GM12878 (cell line): ENCODE results near the gene ECHDC1. TPM values are rescaled to one million over a fixed set of nuclear protein-coding genes. Genes with fewer than 3 reads are reported as not detected.
A peak's percentile ranks its signal among the peaks of the same experiment; 100 is the strongest.

Source experiments
- ATAC-seq: fragments of 200-7000 bp; cut with Tn5 transposase; 3 replicates; pipeline ENCODE4 v1.9.1; 2020; ENCODE audit warnings: mild to moderate bottlenecking, moderate library complexity
- BruUV-seq: library from RNA; stranded (reverse); fragments of 400-500 nt; replicated peaks from 2 replicates; lab custom pipeline; 2021; lab: Mats Ljungman, UMichigan
- CTCF ChIA-PET: fragments of 300-600 bp; sonication (Branson Sonifier 250); formaldehyde crosslinking; extraction: SDS; loops from one replicate; lab custom pipeline; 2021; ENCODE audit warnings: inconsistent platforms; lab: Yijun Ruan, JAX
- POLR2A ChIA-PET: fragments of 350-600 bp; formaldehyde crosslinking; extraction: SDS; loops from one replicate; lab custom pipeline; 2021; ENCODE audit warnings: inconsistent platforms; lab: Charles Lee
- RAD21 ChIA-PET: fragments of 300-600 bp; sonication (Branson Sonifier 250); formaldehyde crosslinking; loops from one replicate; lab custom pipeline; 2023; ENCODE audit warnings: antibody characterized with exemption; ENCODE audit not compliant: unreplicated experiment; lab: Charles Lee
- SMC1A ChIA-PET: fragments of 300-600 bp; sonication (Branson Sonifier 250); formaldehyde crosslinking; loops from one replicate; lab custom pipeline; 2023; ENCODE audit not compliant: unreplicated experiment, uncharacterized antibody; lab: Charles Lee
- DNase-seq: peaks from one replicate; pipeline ENCODE4 v3.0.0-alpha.2; 2011; ENCODE audit warnings: low read depth, low spot score
- FAIRE-seq: peaks from 3 replicates; lab custom pipeline; 2011; peaks lifted over from hg19 to GRCh38; lab: Jason Lieb, UNC
- H2AFZ ChIP-seq: 2 replicates; pipeline ENCODE4 v1.6.0; 2011; ENCODE audit warnings: low read depth, low read length, control low read depth; ENCODE audit not compliant: control insufficient read depth
- H3K27ac ChIP-seq: 2 replicates; pipeline ENCODE4 v1.5.1; 2011; ENCODE audit warnings: control low read depth; ENCODE audit not compliant: control insufficient read depth, insufficient read depth
- H3K27me3 ChIP-seq, 2 experiments: replicated peaks in 1 of 2; 2 replicates each; pipeline versions ENCODE4 v1.6.0 to v1.6.1; 2011; ENCODE audit warnings: low read length in 1 of 2; ENCODE audit not compliant: control insufficient read depth in 2 of 2, insufficient read depth in 2 of 2
- H3K36me3 ChIP-seq, 2 experiments: 2 replicates each; pipeline ENCODE4 v1.5.1; 2011; ENCODE audit warnings: low read length in 1 of 2; ENCODE audit not compliant: control insufficient read depth in 2 of 2, insufficient read depth in 2 of 2
- H3K4me1 ChIP-seq: 2 replicates; pipeline ENCODE4 v1.6.1; 2011; ENCODE audit warnings: mild to moderate bottlenecking, low read length, moderate library complexity, mixed read lengths; ENCODE audit not compliant: control insufficient read depth, insufficient read depth
- H3K4me2 ChIP-seq: 2 replicates; pipeline ENCODE4 v1.6.0; 2011; ENCODE audit warnings: control low read depth; ENCODE audit not compliant: control insufficient read depth, insufficient read depth
- H3K4me3 ChIP-seq: fragments of 200-600 bp; sonication (generic); 2 replicates; pipeline ENCODE4 v1.5.1; 2016
- H3K79me2 ChIP-seq: 2 replicates; pipeline ENCODE4 v1.6.0; 2011; ENCODE audit warnings: low read length; ENCODE audit not compliant: control insufficient read depth, insufficient read depth
- H3K9ac ChIP-seq: 2 replicates; pipeline ENCODE4 v1.8.0; 2011; ENCODE audit warnings: low read length, control low read depth, mixed read lengths; ENCODE audit not compliant: control insufficient read depth, insufficient read depth
- H3K9me3 ChIP-seq: replicated peaks from 3 replicates; pipeline ENCODE4 v1.5.1; 2011; ENCODE audit warnings: mild to moderate bottlenecking, low read length; ENCODE audit not compliant: control insufficient read depth, insufficient read depth
- H4K20me1 ChIP-seq: 2 replicates; pipeline ENCODE4 v1.6.0; 2011; ENCODE audit not compliant: control insufficient read depth, insufficient read depth
- CREM ChIP-seq: IDR thresholded peaks from 2 replicates; pipeline ENCODE4 v1.6.1; 2014; ENCODE audit warnings: antibody characterized with exemption, low read depth
- CTCF ChIP-seq, 3 experiments: IDR thresholded peaks in 2 of 3; conservative IDR thresholded peaks in 1 of 3; 2 replicates each; pipeline ENCODE4 v1.5.1; 2011; ENCODE audit warnings: low read depth in 3 of 3, low read length in 3 of 3, mild to moderate bottlenecking in 3 of 3, control low read depth in 2 of 3, moderate library complexity in 2 of 3, inconsistent platforms in 1 of 3, mixed read lengths in 1 of 3; ENCODE audit not compliant: control insufficient read depth in 2 of 3, insufficient read depth in 1 of 3; ENCODE audit errors: extremely low read depth in 1 of 3
- KDM1A ChIP-seq: fragments of 200-600 bp; sonication (generic); IDR thresholded peaks from 2 replicates; pipeline ENCODE4 v1.6.1; 2016; ENCODE audit warnings: borderline replicate concordance
- MEF2A ChIP-seq: IDR thresholded peaks from 2 replicates; pipeline ENCODE4 v1.6.1; 2011; ENCODE audit warnings: low read depth, mild to moderate bottlenecking, low read length, moderate library complexity; ENCODE audit not compliant: insufficient read depth
- MLLT1 ChIP-seq: fragments of 450-650 bp; IDR thresholded peaks from 2 replicates; pipeline ENCODE4 v1.6.1; 2016; ENCODE audit warnings: mild to moderate bottlenecking
- POLR2AphosphoS5 ChIP-seq: IDR thresholded peaks from 2 replicates; pipeline ENCODE4 v1.6.1; 2011; ENCODE audit warnings: mild to moderate bottlenecking, low read length, inconsistent platforms
- RAD21 ChIP-seq: IDR thresholded peaks from 2 replicates; pipeline ENCODE4 v1.6.1; 2011; ENCODE audit warnings: mild to moderate bottlenecking, low read depth, low read length, moderate library complexity; ENCODE audit not compliant: insufficient read depth
- WGBS: methylation state at CpG from one replicate; pipeline ENCODE4 v1.1.6; 2016; ENCODE audit warnings: low lambda C conversion rate; ENCODE audit not compliant: insufficient replicate concordance, insufficient coverage; ENCODE audit errors: missing lambda C conversion rate; 5-methylcytosine and 5-hydroxymethylcytosine counted together
- in situ Hi-C: fragments of 300-500 bp; cut with MboI; formaldehyde crosslinking; loops from 9 replicates; pipeline ENCODE4 v1.14.3; 2018; ENCODE audit warnings: mixed read lengths
- intact Hi-C: fragments of 100-400 bp; cut with micrococcal nuclease; formaldehyde crosslinking; loops from one replicate; pipeline ENCODE4 v1.14.2; 2022; ENCODE audit not compliant: unreplicated experiment
- polyA plus RNA-seq, 11 experiments: library from polyadenylated mRNA; depleted of rRNA in 4 of 11; unstranded in 6 of 11; stranded (reverse) in 5 of 11; fragments of >200 nt; fragmentation: Nextera tagmentation in 4 of 11; fragmentation: Illumina TruSeq in 1 of 11; extraction: Ambion mirVana in 4 of 11; extraction: Trizol in 1 of 11; gene quantifications; 1 replicate in 1 of 11; 2 replicates in 10 of 11; pipeline versions ENCODE4 v1.2.1 to v1.2.3, GENCODE V29; 2011 to 2016; ENCODE audit warnings: inconsistent platforms in 2 of 11, missing spikeins in 2 of 11, low read depth in 1 of 11
- total RNA-seq, 4 experiments: library from RNA; depleted of rRNA in 3 of 4; stranded (reverse); fragments of >200 nt in 3 of 4; fragmentation: Illumina TruSeq in 1 of 4; extraction: Trizol in 1 of 4; gene quantifications; 2 replicates each; pipeline versions ENCODE4 v1.2.1 to v1.2.3, GENCODE V29; 2013 to 2021

ECHDC1 gene
- total and polyA plus RNA-seq, 10 of the 15 experiments (the other 5 are each of a cell fraction or from before 2014, with no cell fraction given) = 46.2 to 111 (median 70.7) TPM

DNA sequence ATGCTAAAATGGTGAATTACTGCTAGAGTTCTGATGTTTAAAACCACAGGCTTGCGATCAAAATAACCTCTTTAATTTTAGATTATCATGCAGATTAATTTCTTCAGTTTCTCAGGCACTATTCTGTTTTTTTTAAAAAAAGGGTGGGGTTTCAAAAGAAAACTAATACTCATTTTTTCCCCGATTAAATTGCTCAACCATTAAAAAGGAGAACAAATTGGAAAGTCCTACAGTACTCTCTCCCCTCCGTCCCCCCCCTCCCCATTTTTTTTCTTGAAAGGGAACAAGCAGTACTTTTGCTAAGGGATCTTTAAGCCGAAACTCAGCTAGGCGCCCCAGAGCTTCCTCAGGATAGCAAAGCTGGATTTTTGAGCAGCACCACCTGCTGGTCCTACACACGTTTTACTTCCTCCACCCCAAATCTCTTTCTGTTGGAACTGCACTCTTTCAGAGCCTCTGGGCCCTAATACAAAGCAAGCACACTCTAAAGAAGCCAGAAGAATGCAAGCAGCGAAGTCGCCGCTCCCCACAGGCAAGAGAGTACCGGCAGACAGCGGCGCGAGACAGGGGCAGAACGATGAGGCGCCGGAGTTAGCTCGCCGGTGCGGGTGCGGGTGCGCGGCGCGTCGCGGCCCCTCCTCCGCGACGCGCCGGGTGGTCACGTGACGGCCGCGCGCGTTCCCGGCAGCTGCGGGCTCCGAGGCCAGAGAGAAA is 77.1 kb downstream of the ECHDC1 start, which contains the start of gene RNF146 (continued):
- peak; percentile 71 to 76 (median 74) for TF ChIP-seq CTCF (IDR thresholded peaks at IDR 0.05 in 2 of 3, conservative IDR thresholded peaks at IDR 0.05 in 1 of 3; ENCODE audit: control insufficient read depth in 2 of 3, extremely low read depth in 1 of 3, insufficient read depth in 1 of 3, low read depth in 3 of 3, low read length in 3 of 3)
- peak; percentile 50; the same call in 1 of the 2 replicates for TF ChIP-seq CREM
- TF ChIP-seq MEF2A = 0 out of 2 replicates have a peak, but pooled peaks have one; percentile 32

DNA sequence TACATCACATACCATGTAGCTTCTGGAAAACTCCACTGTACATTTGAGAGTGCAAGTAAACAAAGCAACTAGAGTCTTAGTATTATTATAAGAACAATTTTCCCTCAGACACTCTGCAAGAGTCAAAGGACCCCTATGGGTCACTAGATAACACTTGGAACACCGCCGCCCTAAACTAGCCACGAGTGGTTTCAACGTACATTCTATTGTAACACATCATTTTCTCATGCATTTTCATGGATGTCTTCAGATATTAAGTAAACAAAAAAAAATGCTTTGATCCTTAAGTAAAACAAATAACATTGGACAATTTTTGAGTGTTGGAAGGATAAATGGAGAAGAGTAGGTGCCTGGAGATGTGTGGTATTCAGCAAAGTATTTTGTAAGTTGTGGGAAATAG is 79.9 kb downstream of the ECHDC1 start:
- ChIA-PET CTCF (interaction anchor here (0.9 to 1.3 kb wide), 6 partner anchors 10 to 158 kb away, joined by 4 to 7 read pairs (median 4); no protein-coding TSS in a partner anchor), POLR2A (no interaction called here), SMC1A (interaction anchor here (0.6 to 0.8 kb wide), 2 partner anchors 28 to 41 kb away, joined by 3 read pairs; no protein-coding TSS in a partner anchor), RAD21 (interaction anchor here (0.8 to 1.5 kb wide), 4 partner anchors 17 to 221 kb away, joined by 3 read pairs; no protein-coding TSS in a partner anchor)
- Histone ChIP-seq H3K4me2 (no peak overlapping the region), H3K9ac (no peak overlapping the region), H3K79me2 (peaks cover 17% of the 10 kb centered on the region), H3K4me1 (no peaks in the 10 kb centered on the region), H2AFZ (no peak overlapping the region), H3K27me3 (no peaks in the 10 kb centered on the region), H3K27ac (no peak overlapping the region), H3K36me3 (no peaks in the 10 kb centered on the region), H4K20me1 (no peaks in the 10 kb centered on the region), H3K9me3 (no peaks in the 10 kb centered on the region), H3K4me3 (no peak overlapping the region)
- FAIRE-seq = no peak
- intact Hi-C loops (no loop called here), in situ Hi-C loops (no loop called here)
- DNase-seq = no peak
- TF ChIP-seq POLR2AphosphoS5 (no peak), RAD21 (no peak), MLLT1 (no peak), KDM1A (no peak)
- no peak for ATAC-seq
- no TSS peak for BruUV-seq
- 47% methylated on average over 4 of the region's 4 CpGs for WGBS
